ENCODE data around the gene OPRL1. TPM values are rescaled to one million over a fixed set of nuclear protein-coding genes. Genes with fewer than 3 reads are reported as not detected.

The OPRL1 gene
- total and polyA plus RNA-seq, 2 of the 8 experiments (the other 6 are each of a cell fraction or from before 2014, with no cell fraction given), result 0.63 to 0.98 TPM

- TF ChIP-seq CHD7 (IDR thresholded peaks at IDR 0.05; ENCODE audit: insufficient replicate concordance, low read length) (no peak), ATF2 (IDR thresholded peaks at IDR 0.05; ENCODE audit: low read length) (no peak), RNF2 (IDR thresholded peaks at IDR 0.05; ENCODE audit: borderline replicate concordance, low read depth, low read length, missing control alignments, poor library complexity, severe bottlenecking) (no peak), ASH2L (IDR thresholded peaks at IDR 0.05; ENCODE audit: low read length) (no peak), NANOG (IDR thresholded peaks at IDR 0.05; ENCODE audit: insufficient read depth, low read depth, low read length, poor library complexity, severe bottlenecking) (no peak), CBX5 (IDR thresholded peaks at IDR 0.05; ENCODE audit: low read depth, low read length) (no peak), POLR2A (IDR thresholded peaks at IDR 0.05; ENCODE audit: control extremely low read depth in 1 of 2, low read depth in 2 of 2, low read length in 2 of 2) (no peak), SAP30 (IDR thresholded peaks at IDR 0.05; ENCODE audit: insufficient read depth, insufficient replicate concordance, low read length) (no peak), YY1 (IDR thresholded peaks at IDR 0.05; ENCODE audit: low read depth, low read length) (no peak)
These were observed 12.1 kb upstream of the OPRL1 start (continued) for GRCh38 chr20:64067733-64068307.
